ENCODE data around the gene KIF5A.

KIF5A gene

GRCh38 chr12:57619434-57620244 is 69.8 kb downstream of the KIF5A start:
- Mint-ChIP-seq H3K9me3 (no peaks in the 10 kb centered on the region), H3K4me3 (peak overlapping the region; percentile 43 to 73 (median 63)), H3K27me3 (ENCODE audit: low read depth) (peaks cover 93% of the 10 kb centered on the region), H3K27ac (no peak overlapping the region), H3K36me3 (ENCODE audit: low read depth) (peaks cover 48% of the 10 kb centered on the region), H3K4me1 (peaks cover 20% of the 10 kb centered on the region)
- TF ChIP-seq, protein P1, sequence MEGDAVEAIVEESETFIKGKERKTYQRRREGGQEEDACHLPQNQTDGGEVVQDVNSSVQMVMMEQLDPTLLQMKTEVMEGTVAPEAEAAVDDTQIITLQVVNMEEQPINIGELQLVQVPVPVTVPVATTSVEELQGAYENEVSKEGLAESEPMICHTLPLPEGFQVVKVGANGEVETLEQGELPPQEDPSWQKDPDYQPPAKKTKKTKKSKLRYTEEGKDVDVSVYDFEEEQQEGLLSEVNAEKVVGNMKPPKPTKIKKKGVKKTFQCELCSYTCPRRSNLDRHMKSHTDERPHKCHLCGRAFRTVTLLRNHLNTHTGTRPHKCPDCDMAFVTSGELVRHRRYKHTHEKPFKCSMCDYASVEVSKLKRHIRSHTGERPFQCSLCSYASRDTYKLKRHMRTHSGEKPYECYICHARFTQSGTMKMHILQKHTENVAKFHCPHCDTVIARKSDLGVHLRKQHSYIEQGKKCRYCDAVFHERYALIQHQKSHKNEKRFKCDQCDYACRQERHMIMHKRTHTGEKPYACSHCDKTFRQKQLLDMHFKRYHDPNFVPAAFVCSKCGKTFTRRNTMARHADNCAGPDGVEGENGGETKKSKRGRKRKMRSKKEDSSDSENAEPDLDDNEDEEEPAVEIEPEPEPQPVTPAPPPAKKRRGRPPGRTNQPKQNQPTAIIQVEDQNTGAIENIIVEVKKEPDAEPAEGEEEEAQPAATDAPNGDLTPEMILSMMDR (IDR thresholded peaks at IDR 0.05; ENCODE audit: unreplicated experiment in 3 of 3) = no peak

- H3K4me3 Mint-ChIP-seq = peak overlapping the region; percentile 68 to 81 (median 74)
- no peaks in the 10 kb centered on the region for H3K9me3 Mint-ChIP-seq
- TF ChIP-seq, protein P1 (IDR thresholded peaks at IDR 0.05; ENCODE audit: unreplicated experiment in 3 of 3) = no peak
- H3K27ac Mint-ChIP-seq = no peak overlapping the region
- H3K4me1 Mint-ChIP-seq = peaks cover 20% of the 10 kb centered on the region
- H3K27me3 Mint-ChIP-seq (ENCODE audit: low read depth) = peaks cover 100% of the 10 kb centered on the region
- peaks cover 41% of the 10 kb centered on the region for H3K36me3 Mint-ChIP-seq (ENCODE audit: low read depth)
These were observed 70.5 kb downstream of the KIF5A start for GRCh38 chr12:57620245-57620935.

DNA sequence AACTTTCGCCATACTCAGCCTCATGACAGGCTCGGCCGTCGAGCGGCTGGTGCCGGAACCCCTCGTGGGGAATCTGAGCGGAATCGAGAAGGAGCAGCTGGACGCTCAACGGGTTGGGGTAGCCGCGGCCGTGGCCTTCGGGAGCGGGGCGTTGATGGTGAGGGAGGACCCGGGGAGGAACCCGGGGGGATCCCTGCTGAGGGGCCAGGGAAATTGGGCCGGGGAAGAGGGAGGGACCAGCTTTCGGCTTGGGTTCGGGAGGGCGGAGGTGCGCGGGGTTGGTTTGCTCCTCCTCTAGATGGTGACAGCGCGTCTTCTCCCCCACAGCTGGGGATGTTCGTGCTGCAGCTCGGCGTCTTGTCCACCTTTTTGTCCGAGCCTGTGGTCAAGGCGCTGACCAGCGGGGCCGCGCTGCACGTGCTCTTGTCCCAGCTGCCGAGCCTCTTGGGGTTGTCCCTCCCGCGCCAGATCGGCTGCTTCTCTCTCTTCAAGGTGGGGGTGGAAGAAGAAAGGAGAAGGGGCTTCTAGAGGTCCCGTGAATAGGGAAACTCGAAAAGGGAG is 71.2 kb downstream of the KIF5A start:
- Mint-ChIP-seq H3K4me3 (peak overlapping the region; percentile 72 to 81 (median 74)), H3K4me1 (peaks cover 20% of the 10 kb centered on the region), H3K9me3 (no peaks in the 10 kb centered on the region), H3K27ac (no peak overlapping the region), H3K36me3 (ENCODE audit: low read depth) (peaks cover 38% of the 10 kb centered on the region), H3K27me3 (ENCODE audit: low read depth) (peaks cover 100% of the 10 kb centered on the region)
- TF ChIP-seq, protein P1 (IDR thresholded peaks at IDR 0.05; ENCODE audit: unreplicated experiment in 3 of 3) = no peak

- peaks cover 33% of the 10 kb centered on the region for H3K36me3 Mint-ChIP-seq (ENCODE audit: low read depth)
These were observed 71.9 kb downstream of the KIF5A start for GRCh38 chr12:57621497-57622292.

More at GRCh38 chr12:57621497-57622292, 71.9 kb downstream of the KIF5A start:
- Mint-ChIP-seq H3K27ac (no peak overlapping the region), H3K4me3 (peak overlapping the region; percentile 72 to 81 (median 74)), H3K4me1 (peaks cover 21% of the 10 kb centered on the region), H3K9me3 (no peaks in the 10 kb centered on the region), H3K27me3 (ENCODE audit: low read depth) (peaks cover 100% of the 10 kb centered on the region)
- TF ChIP-seq, protein P1 (IDR thresholded peaks at IDR 0.05; ENCODE audit: unreplicated experiment in 3 of 3) = peak; percentile 89 to 95 (median 92)
